ENCODE measurements around the gene HTRA3. TPM values are rescaled to one million over a fixed set of nuclear protein-coding genes. Genes with fewer than 3 reads are reported as not detected.

HTRA3 gene
- total and polyA plus RNA-seq, 2 of the 4 experiments (the other 2 are of a cell fraction), result 1.3 to 9.5 TPM

GRCh38 chr4:8307714-8308113 is 38.2 kb downstream of the HTRA3 start:
- no CpG with 5 or more reads among the region's 7 CpGs for WGBS, 2 experiments (ENCODE audit: extremely low coverage in 2 of 2, insufficient read length in 1 of 2)
- H3K27ac ChIP-seq (ENCODE audit: insufficient read depth, low read length), result no peak overlapping the region
- no peak overlapping the region for H2AFZ ChIP-seq (replicated peaks; ENCODE audit: low read length, poor library complexity)
- intact Hi-C loops (cut with micrococcal nuclease), result no loop called here
- H3K4ac ChIP-seq (ENCODE audit: low read depth, low read length), result no peak overlapping the region
- no peak overlapping the region for H2BK5ac ChIP-seq (ENCODE audit: low read depth, low read length, poor library complexity, severe bottlenecking)
- no peak overlapping the region for H3K4me2 ChIP-seq (ENCODE audit: low read depth, low read length)
- H3K4me3 ChIP-seq (ENCODE audit: insufficient read depth, low read depth, low read length), result no peak overlapping the region
- CTCF ChIA-PET, result no interaction called here
- TF ChIP-seq NFE2L2 (IDR thresholded peaks at IDR 0.05; ENCODE audit: low read depth, low read length), result no peak
- no peak for TF ChIP-seq POLR2A (IDR thresholded peaks at IDR 0.05; ENCODE audit: low read depth, low read length)
- no peak for TF ChIP-seq RFX5 (IDR thresholded peaks at IDR 0.05; ENCODE audit: low read depth, low read length)
- no peak for TF ChIP-seq CEBPB (IDR thresholded peaks at IDR 0.05; ENCODE audit: low read depth, low read length)
- TF ChIP-seq MAZ (IDR thresholded peaks at IDR 0.05; ENCODE audit: borderline replicate concordance, low read depth, low read length), result no peak
- TF ChIP-seq SMC3 (IDR thresholded peaks at IDR 0.05; ENCODE audit: low read depth, low read length), result no peak
- H2AK9ac ChIP-seq (replicated peaks; ENCODE audit: low read depth, low read length, poor library complexity), result no peak overlapping the region
- no peak for ATAC-seq (ENCODE audit: low read depth)
- no peak overlapping the region for H2AK5ac ChIP-seq (ENCODE audit: low read depth, low read length)
- H2BK20ac ChIP-seq (ENCODE audit: low read depth, low read length), result no peak overlapping the region
- peaks cover 5% of the 10 kb centered on the region for H3K9me3 ChIP-seq (ENCODE audit: control insufficient read depth, insufficient read depth, low read length)
- H2BK120ac ChIP-seq (ENCODE audit: low read depth, low read length), result no peak overlapping the region
- no peak overlapping the region for H3K14ac ChIP-seq (replicated peaks; ENCODE audit: low read depth, low read length)
- no peak overlapping the region for H3K9ac ChIP-seq (ENCODE audit: low read depth, low read length)
- H3K23ac ChIP-seq (ENCODE audit: low read depth, low read length), result no peak overlapping the region
- POLR2A ChIA-PET (ENCODE audit: unreplicated experiment), result no interaction called here
- in situ Hi-C loops (cut with MboI; ENCODE audit: low sequenced_read_pairs), result no loop called here
- DNase-seq, result no peak
- no peak overlapping the region for H4K91ac ChIP-seq (ENCODE audit: insufficient read depth, low read depth, low read length)
- dilution Hi-C loops (cut with HindIII; ENCODE audit: low sequenced_read_pairs, unreplicated experiment), result no loop called here
- no peaks in the 10 kb centered on the region for H3K36me3 ChIP-seq (ENCODE audit: control insufficient read depth, insufficient read depth, low read length)
- BruUV-seq (replicated peaks), result no TSS peak
- peaks cover 1% of the 10 kb centered on the region; the same call in 1 of the 2 replicates for H3K27me3 ChIP-seq (ENCODE audit: control insufficient read depth, insufficient read depth, low read length)
- no peaks in the 10 kb centered on the region for H4K20me1 ChIP-seq (ENCODE audit: insufficient read depth, low read length)
- no peak overlapping the region for H4K5ac ChIP-seq (ENCODE audit: low read depth, low read length)
- H3K18ac ChIP-seq (ENCODE audit: low read depth, low read length), result no peak overlapping the region
- H4K8ac ChIP-seq (ENCODE audit: low read depth in 2 of 2, low read length in 2 of 2), result no peak overlapping the region
- H2BK15ac ChIP-seq (ENCODE audit: low read depth, low read length), result no peak overlapping the region
- H3K9me1 ChIP-seq (ENCODE audit: insufficient read depth, low read length), result peaks cover 9% of the 10 kb centered on the region; the same call in 1 of the 2 replicates
- no peaks in the 10 kb centered on the region for H3K79me1 ChIP-seq (ENCODE audit: low read depth in 1 of 2, low read length in 2 of 2)
- H3K4me1 ChIP-seq (ENCODE audit: control insufficient read depth, insufficient read depth, low read length), result peaks cover 15% of the 10 kb centered on the region
- H3K56ac ChIP-seq (ENCODE audit: extremely low read depth, insufficient read depth, low read length), result no peak overlapping the region

Data from IMR-90 (cell line).